22Rv1 (cell line): ENCODE measurements around the gene GPS1.

Experiments used
- CTCF ChIP-seq: fragments of 450-650 bp; IDR thresholded peaks from 2 replicates; pipeline ENCODE4 v1.5.1; 2017; ENCODE audit warnings: mild to moderate bottlenecking
- ZFX ChIP-seq: fragments of 450-650 bp; IDR thresholded peaks from 2 replicates; pipeline ENCODE4 v1.6.1; 2017; ENCODE audit warnings: antibody characterized with exemption, borderline replicate concordance

GRCh38 chr17:82028246-82028645 is 23.5 kb upstream of the GPS1 start:
- TF ChIP-seq CTCF (no peak), ZFX (no peak)
